ENCODE measurements around the gene THRB. TPM values are rescaled to one million over a fixed set of nuclear protein-coding genes. Genes with fewer than 3 reads are reported as not detected.

The THRB gene
- total RNA-seq, 1 donor from 2014 or later = under 0.01 TPM

- DNase-seq (ENCODE audit: low read depth in 2 of 2) = no peak
Observed at GRCh38 chr3:24382647-24383046, 112.0 kb downstream of the THRB start.

- DNase-seq (ENCODE audit: low read depth in 2 of 2) = no peak
Observed at GRCh38 chr3:24379936-24380335, 114.7 kb downstream of the THRB start.

DNA sequence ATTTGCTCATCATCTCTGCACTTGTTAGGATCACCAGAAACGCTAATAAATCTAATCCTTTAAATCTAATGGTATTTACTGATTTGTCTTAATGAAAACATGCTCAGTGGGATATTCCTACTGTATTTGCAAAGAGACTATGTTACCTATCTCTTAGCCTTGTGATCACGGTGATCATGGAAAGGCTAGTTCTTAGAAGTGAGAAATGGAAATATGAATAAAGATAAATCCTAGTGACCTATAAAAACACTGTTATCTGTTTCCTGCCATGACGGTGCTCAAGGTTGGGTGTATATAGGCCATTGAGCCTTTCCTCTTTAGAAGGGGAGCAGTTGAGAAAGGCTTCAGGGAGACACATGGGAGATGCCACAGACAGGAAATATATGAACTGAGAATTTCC lies 116.3 kb downstream of the THRB start:
- DNase-seq (ENCODE audit: low read depth in 2 of 2) = no peak

DNA sequence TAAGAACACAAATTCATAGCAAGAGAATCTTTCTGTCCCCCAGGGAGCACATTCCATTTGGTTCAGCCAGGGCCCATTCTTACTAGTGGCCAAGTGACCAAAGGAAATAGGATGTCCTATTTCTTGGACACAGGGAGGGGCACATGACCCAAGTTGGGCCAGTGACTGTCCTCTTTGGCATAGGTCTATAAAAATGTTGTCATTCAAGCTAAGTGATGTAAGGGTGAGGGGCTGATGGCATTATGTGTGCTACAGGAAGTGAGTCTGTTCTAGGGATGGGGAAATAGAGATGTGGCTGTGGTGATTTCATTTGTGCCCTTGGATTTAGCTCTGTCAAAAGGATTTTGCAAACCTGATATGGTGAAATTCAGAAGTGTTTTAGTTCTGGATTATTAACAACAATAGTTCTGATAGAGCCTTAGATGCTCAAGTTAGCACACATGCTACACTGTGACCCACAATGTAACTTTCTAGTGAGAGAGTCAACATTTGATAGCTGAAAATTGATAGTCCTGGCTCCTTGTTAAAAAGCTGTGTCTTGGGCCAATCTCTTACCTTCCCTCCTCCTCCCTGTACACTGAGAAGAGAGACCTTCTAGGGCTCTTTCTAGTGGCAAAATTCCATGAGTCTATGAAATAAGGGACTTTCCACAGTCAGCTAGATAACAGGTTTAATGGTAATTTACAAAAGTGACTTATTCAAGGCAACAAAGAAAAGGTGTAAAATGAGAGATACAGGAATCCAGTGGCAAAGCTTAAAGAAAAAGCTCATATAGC lies 117.2 kb downstream of the THRB start:
- DNase-seq (ENCODE audit: low read depth in 2 of 2) = no peak

DNA sequence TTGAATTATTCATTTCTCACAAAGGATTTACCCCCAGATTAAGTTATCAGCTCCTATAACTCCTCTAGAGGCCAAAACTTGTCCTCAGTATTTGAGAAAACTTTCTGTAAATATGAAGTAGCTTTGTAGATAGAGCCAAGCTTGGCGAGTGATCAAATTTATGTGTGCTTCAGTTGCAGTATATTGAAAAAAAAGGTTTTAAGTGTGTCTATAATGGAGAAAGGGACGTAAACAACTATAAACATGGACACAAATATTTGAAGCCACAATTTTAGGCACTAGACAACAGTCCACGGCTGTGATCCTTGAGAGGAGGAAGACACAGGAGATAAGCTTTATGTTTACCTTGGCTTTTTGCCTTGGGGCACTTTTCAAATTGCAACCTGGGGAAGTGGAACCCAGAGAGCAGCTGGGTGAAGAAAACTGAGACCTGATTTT lies 118.7 kb downstream of the THRB start:
- DNase-seq (ENCODE audit: low read depth in 2 of 2) = no peak

DNA sequence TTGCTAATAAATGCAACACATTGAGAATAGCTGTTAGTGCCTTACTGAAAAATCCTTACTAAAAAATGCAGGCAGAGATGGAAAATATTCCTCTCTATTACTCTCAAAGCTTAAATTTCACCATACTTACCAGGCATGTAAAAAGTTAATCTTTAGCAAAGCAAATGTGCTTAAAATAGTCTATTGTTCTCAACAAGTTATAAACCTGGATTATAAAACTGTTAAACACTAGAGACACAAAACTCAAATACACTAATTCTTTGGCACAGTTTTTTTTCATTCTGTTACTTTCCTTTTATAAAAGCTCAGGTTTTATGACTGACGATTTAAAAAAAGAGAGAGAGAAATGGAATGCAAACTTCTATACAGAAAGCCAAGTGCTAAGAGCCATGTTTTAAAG lies 119.8 kb downstream of the THRB start:
- no peak for DNase-seq (ENCODE audit: low read depth in 2 of 2)

- no peak for DNase-seq (ENCODE audit: low read depth in 2 of 2)
Observed at GRCh38 chr3:24373198-24373959, 121.3 kb downstream of the THRB start.

- DNase-seq (ENCODE audit: low read depth in 2 of 2) = no peak
Observed at GRCh38 chr3:24372559-24373197, 122.0 kb downstream of the THRB start.

- DNase-seq (ENCODE audit: low read depth in 2 of 2) = no peak
Observed at GRCh38 chr3:24370352-24371090, 124.1 kb downstream of the THRB start.

- DNase-seq (ENCODE audit: low read depth in 2 of 2) = peak in 1 of 2 donors; percentile 14
Observed at GRCh38 chr3:24368605-24369004, 126.0 kb downstream of the THRB start.

GRCh38 chr3:24367664-24368264 lies 126.9 kb downstream of the THRB start:
- no peak for DNase-seq (ENCODE audit: low read depth in 2 of 2)

DNA sequence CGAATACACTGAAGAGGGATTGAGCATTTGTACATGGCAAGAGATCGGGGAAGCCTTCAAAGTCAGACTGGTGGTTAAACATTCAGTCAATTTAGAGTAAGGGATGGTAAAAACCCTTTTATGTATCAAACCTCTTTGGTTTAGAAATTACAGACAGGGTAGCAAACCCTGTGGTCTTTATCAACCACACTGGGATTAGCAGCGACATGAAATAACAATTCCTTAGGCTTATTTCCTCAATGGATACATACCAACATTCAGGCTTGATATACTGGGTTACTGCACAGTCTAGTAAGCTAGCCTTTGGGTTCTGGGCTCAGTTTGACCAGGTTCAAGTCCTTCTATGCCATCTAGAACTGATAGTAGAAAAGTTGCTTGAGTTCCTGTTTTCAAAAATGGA lies 127.4 kb downstream of the THRB start:
- DNase-seq (ENCODE audit: low read depth in 2 of 2) = no peak

GRCh38 chr3:24365168-24365567 lies 129.5 kb downstream of the THRB start:
- DNase-seq (ENCODE audit: low read depth in 2 of 2) = peak; percentile 93 to 94

DNA sequence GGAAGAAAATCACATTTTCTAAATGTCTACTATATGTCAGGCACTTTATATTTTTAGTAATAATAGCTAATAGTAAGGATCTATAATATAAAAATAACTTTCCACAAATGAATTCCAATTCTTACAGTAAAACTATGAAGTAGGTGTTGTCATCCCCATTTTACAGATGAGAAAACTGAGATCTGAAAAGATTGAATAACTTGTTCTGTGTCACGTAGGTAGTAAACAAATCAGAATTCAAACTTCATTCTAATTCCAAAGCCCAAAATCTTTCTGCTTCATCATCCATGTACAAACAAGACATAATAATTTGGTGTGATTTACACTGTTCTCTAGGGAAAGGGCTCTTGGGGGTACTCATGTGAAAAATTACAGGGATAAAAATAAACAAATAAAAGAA lies 130.3 kb downstream of the THRB start:
- no peak for DNase-seq (ENCODE audit: low read depth in 2 of 2)

GRCh38 chr3:24363242-24363641 lies 131.4 kb downstream of the THRB start:
- peak in 1 of 2 donors; percentile 12 for DNase-seq (ENCODE audit: low read depth in 2 of 2)

DNA sequence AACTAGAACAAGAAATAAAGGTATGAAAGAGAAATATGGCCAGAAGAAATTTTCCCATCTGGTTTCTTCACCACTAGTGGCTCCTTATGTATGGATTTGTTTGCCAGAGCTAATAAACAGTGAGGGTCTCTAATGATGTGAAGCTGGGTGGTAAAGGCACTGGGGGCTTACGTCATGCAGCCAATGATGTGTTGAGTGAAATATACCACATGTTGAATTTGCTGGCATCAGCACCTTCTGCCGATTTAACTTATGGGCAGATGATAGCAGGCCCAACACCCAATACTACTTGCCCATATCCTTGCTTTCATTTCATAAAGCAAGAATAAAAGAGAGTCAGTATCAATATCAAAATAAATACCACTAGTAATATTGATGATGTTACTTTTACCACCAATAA lies 133.0 kb downstream of the THRB start:
- DNase-seq (ENCODE audit: low read depth in 2 of 2) = no peak

GRCh38 chr3:24360957-24361356 lies 133.7 kb downstream of the THRB start:
- DNase-seq (ENCODE audit: low read depth in 2 of 2) = no peak

DNA sequence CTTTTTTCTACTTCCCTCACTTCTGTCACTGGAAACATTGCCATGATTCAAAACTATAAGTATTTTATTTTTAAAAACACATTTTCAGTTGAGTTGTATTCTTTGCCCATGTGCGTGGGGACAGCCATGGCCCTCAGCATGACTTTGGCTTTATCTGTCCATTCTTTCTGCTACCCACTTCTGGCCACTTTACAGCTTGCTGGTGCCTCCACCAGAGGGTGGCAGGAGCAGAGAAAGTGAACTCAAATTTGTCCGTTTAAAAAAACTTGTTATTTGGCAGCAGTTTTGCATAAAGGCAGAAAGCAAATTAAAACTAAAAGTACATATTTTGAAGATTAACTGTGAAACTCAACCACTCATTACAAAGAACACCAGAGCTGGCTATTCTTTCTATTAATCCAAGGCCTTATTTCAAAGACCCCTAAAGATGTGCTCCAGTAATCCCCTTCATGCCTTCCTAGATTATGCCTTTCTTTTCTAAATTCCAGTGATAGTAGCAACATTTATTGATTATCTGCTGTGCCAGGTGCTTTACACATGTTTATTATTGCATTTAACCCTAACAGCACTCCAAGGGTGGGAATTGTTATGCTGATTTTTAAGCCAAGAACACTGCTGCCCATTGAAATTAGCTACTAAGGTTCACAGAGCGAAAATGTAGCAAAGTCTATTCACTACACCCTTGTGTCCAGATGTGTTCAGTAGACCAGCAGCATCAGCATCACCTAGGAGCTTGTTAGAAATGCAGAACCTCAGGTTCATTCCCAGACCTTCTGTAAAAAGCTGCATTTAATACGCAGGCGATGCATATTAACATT lies 134.8 kb downstream of the THRB start:
- peak in 1 of 2 donors; percentile 18 for DNase-seq (ENCODE audit: low read depth in 2 of 2)

DNA sequence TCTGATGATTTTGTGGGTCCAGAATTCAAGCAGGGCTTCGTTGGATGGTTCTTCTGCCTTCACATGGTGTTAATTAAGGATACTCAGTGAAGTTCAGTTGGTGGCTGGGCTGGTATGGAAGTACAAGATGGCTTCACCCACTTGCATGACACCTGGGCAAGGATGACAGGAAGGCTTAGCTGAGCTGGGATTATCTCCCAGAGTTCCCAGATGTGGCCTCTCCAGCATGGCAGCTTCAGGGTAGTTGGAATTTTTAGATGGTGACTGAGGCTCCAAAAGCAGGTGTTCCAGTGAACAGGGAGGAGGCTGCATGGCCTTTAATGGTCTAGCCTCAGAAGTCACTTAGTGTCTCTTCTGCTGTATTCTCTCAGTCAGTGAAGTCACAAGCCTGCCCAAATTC lies 135.5 kb downstream of the THRB start:
- no peak for DNase-seq (ENCODE audit: low read depth in 2 of 2)

- no peak for DNase-seq (ENCODE audit: low read depth in 2 of 2)
Observed at GRCh38 chr3:24357635-24358034, 137.0 kb downstream of the THRB start.
